Panc1 (cell line): ENCODE measurements around the gene G2E3. TPM values are rescaled to one million over a fixed set of nuclear protein-coding genes. Genes with fewer than 3 reads are reported as not detected.

ENCODE experiments used
- ATAC-seq: fragments of 200-7000 bp; cut with Tn5 transposase; 2 replicates; pipeline ENCODE4 v1.9.1; 2020; ENCODE audit warnings: mild to moderate bottlenecking, moderate library complexity
- BruUV-seq: library from RNA; stranded (reverse); fragments of 400-500 nt; replicated peaks from 2 replicates; lab custom pipeline; 2021; lab: Mats Ljungman, UMichigan
- CTCF ChIA-PET: fragments of 300-600 bp; sonication (Branson Sonifier 250); formaldehyde crosslinking; loops from one replicate; lab custom pipeline; 2022; ENCODE audit warnings: antibody characterized with exemption; lab: Charles Lee
- POLR2A ChIA-PET: fragments of 300-600 bp; sonication (Branson Sonifier 250); formaldehyde crosslinking; loops from one replicate; lab custom pipeline; 2022; ENCODE audit warnings: antibody characterized with exemption; lab: Charles Lee
- DNase-seq: peaks from one replicate; pipeline ENCODE4 v3.0.0-alpha.2; 2010; ENCODE audit warnings: low read depth, low spot score
- H3K27ac ChIP-seq: 2 replicates; pipeline ENCODE4 v1.5.1; 2011; ENCODE audit warnings: mild to moderate bottlenecking, low read length, inconsistent platforms
- H3K27me3 ChIP-seq: fragments of 200-500 bp; sonication (Bioruptor generic); 2 replicates; pipeline ENCODE4 v1.6.0; 2014; ENCODE audit warnings: low read length, inconsistent platforms; ENCODE audit not compliant: control insufficient read depth, insufficient read depth
- H3K36me3 ChIP-seq: fragments of 200-500 bp; sonication (Bioruptor generic); 2 replicates; pipeline ENCODE4 v1.5.1; 2014; ENCODE audit warnings: inconsistent platforms, mild to moderate bottlenecking, low read length, moderate library complexity; ENCODE audit not compliant: control insufficient read depth, insufficient read depth
- H3K4me1 ChIP-seq: 2 replicates; pipeline ENCODE4 v1.5.1; 2011; ENCODE audit warnings: inconsistent platforms, mild to moderate bottlenecking, low read length, moderate library complexity; ENCODE audit not compliant: control insufficient read depth, insufficient read depth
- H3K4me3 ChIP-seq, 2 experiments: 2 replicates each; pipeline ENCODE4 v1.5.1; 2011 to 2012; ENCODE audit warnings: low read depth in 2 of 2, low read length in 2 of 2, mild to moderate bottlenecking in 2 of 2, inconsistent platforms in 1 of 2, moderate library complexity in 1 of 2
- H3K9me3 ChIP-seq: fragments of 200-500 bp; sonication (Bioruptor generic); 2 replicates; pipeline ENCODE4 v1.5.1; 2014; ENCODE audit warnings: low read depth, mild to moderate bottlenecking, inconsistent platforms, low read length, moderate library complexity; ENCODE audit not compliant: control insufficient read depth, insufficient read depth
- CTCF ChIP-seq: fragments of 450-650 bp; IDR thresholded peaks from 2 replicates; pipeline ENCODE4 v1.5.1; 2017; ENCODE audit warnings: mild to moderate bottlenecking
- POLR2AphosphoS5 ChIP-seq: IDR thresholded peaks from 2 replicates; pipeline ENCODE4 v1.6.1; 2012; ENCODE audit warnings: mild to moderate bottlenecking, low read depth, low read length, moderate library complexity
- REST ChIP-seq, 2 experiments: IDR thresholded peaks; 2 replicates each; pipeline ENCODE4 v1.6.1; 2011 to 2012; ENCODE audit warnings: low read depth in 2 of 2, control low read depth in 1 of 2, low read length in 1 of 2, mild to moderate bottlenecking in 1 of 2, moderate library complexity in 1 of 2; ENCODE audit not compliant: insufficient read depth in 1 of 2
- SIN3A ChIP-seq: IDR thresholded peaks from 2 replicates; pipeline ENCODE4 v1.6.1; 2012; ENCODE audit warnings: low read depth, mild to moderate bottlenecking, low read length, moderate library complexity, borderline replicate concordance; ENCODE audit not compliant: insufficient read depth
- TCF7L2 ChIP-seq: IDR thresholded peaks from 2 replicates; pipeline ENCODE4 v1.6.1; 2011; ENCODE audit warnings: mild to moderate bottlenecking, low read depth, low read length, inconsistent platforms
- in situ Hi-C: cut with HindIII; loops from 2 replicates; pipeline ENCODE4 v1.10.0; 2016; ENCODE audit warnings: low sequenced_read_pairs, low pct_unique_long_range_greater_than_20kb
- intact Hi-C: fragments of 100-400 bp; cut with micrococcal nuclease; formaldehyde crosslinking; loops from one replicate; pipeline ENCODE4 v1.10.0; 2022; ENCODE audit not compliant: unreplicated experiment
- total RNA-seq: library from RNA; stranded (reverse); gene quantifications from one replicate; pipeline ENCODE4 v1.2.1, GENCODE V29; 2021; ENCODE audit not compliant: unreplicated experiment

G2E3 gene
- total RNA-seq, 1 experiment from 2014 or later = 27.5 TPM

DNA sequence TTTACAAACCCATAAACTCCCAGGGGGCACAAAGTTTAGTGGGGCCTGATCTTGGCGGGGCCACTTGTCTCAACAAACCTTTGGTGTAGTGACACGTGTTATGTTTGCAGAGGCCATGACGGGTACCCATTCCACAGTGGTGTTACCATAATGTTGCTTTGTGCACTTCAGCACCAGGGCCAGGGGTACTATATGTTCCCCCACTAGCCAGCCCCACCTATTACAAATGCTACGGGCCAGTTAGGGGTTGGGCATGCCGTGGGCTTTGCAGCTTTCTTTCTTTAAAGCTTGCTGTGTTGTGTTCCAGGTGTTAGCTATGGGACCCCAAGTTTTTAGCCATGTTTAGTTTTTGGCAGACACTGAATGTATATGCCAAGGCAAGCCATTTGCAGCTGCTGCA, 30.8 kb upstream of the G2E3 start:
- BruUV-seq = no TSS peak
- no peak for ATAC-seq

DNA sequence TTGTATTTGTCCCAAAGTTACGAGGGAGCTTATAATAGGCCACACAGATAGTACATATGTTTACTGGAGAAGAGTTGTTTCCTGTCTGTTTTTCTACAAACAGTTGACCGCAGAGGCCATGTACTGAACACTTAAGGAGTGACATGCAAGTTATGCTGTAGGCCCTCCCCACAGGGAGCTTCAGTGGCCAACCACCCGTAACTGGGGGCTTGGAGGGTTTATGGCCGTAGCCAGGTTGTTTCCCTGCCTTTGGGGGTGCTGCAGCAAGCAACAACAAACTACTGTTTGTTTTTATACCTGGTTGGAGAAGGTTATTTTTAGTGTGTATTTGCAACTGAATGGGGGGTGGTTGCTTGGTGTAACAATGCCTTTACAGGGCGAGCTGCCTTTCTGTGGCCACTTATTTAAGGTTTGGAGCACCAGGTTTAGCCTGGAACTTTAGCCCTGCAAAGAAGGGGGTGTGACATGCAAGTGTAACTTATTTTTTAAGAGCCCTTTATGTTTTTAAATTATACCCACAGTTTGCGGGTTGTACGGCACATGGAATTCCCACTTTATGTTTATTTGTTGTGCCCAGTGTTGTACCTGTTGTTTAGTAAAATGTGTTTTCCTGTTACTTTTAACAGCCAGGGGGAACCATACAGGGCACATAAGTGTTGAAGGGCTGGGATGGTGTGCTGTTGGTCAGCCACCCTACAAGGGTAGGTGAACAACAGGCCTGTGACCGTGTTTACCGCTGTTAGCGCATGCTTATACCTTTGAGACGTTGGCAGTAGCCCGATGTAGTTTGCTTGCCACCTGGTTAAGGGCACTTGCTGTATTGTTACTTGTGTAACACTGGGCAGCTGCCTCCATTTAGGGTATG, 29.9 kb upstream of the G2E3 start:
- no peak for TF ChIP-seq TCF7L2
- TF ChIP-seq POLR2AphosphoS5 = no peak
- TF ChIP-seq REST (IDR thresholded peaks at IDR 0.05; ENCODE audit: insufficient read depth in 1 of 2, low read depth in 2 of 2, low read length in 1 of 2) = no peak
- no peak for TF ChIP-seq CTCF
- TF ChIP-seq SIN3A = no peak
- in situ Hi-C loops (no loop called here), intact Hi-C loops (loop anchor here (10.0 kb wide), 1 partner anchor 154 kb away; no protein-coding TSS in a partner anchor)
- no peaks in the 10 kb centered on the region for H3K36me3 ChIP-seq
- no peaks in the 10 kb centered on the region for H3K9me3 ChIP-seq
- POLR2A ChIA-PET = no interaction called here
- BruUV-seq = no TSS peak
- no peaks in the 10 kb centered on the region for H3K27me3 ChIP-seq
- CTCF ChIA-PET = no interaction called here
- DNase-seq = no peak
- ATAC-seq = no peak
- no peak overlapping the region for H3K4me3 ChIP-seq
- no peak overlapping the region for H3K27ac ChIP-seq
- H3K4me1 ChIP-seq = no peaks in the 10 kb centered on the region

More for the DNA sequence above, 30.8 kb upstream of the G2E3 start:
- POLR2A ChIA-PET = no interaction called here
- intact Hi-C loops = loop anchor here (10.0 kb wide), 1 partner anchor 153 kb away; no protein-coding TSS in a partner anchor
- Histone ChIP-seq H3K4me1 (no peaks in the 10 kb centered on the region), H3K4me3 (no peak overlapping the region), H3K27me3 (no peaks in the 10 kb centered on the region), H3K9me3 (no peaks in the 10 kb centered on the region), H3K36me3 (no peaks in the 10 kb centered on the region), H3K27ac (no peak overlapping the region)
- in situ Hi-C loops = no loop called here
- CTCF ChIA-PET = no interaction called here
- DNase-seq = no peak
- no peak for TF ChIP-seq TCF7L2
- peak; percentile 37 to 47; a peak in 1 of 4 replicates for TF ChIP-seq REST (IDR thresholded peaks at IDR 0.05; ENCODE audit: insufficient read depth in 1 of 2, low read depth in 2 of 2, low read length in 1 of 2)
